ENCODE results near the gene ELP4.

The ELP4 gene

DNA sequence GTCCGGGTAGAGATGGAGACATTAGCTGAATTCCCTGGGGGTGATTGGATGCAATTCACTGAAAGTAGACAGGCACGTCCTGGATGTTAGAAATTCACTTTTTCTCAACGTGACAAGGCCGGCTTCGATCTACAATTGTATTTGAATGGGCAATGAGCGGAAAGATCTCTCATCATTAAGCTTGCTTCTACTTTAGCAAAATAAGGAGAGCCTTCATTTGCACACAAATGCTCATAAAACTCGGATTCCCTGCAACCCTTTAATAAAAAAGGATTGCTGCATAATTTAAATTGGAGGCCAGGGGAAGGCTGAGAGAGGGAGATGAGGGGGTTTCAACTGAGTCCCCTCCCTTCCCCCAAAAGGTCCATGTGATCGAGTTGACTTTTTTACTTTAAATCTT, 312.2 kb downstream of the ELP4 start:
- Histone ChIP-seq H3K79me2 (ENCODE audit: insufficient read depth, low read length) (no peaks in the 10 kb centered on the region), H3K4me1 (ENCODE audit: insufficient read depth, low read length) (no peaks in the 10 kb centered on the region), H3K27me3 (ENCODE audit: insufficient read depth, low read length, poor library complexity) (peaks cover 8% of the 10 kb centered on the region), H3K27ac (ENCODE audit: low read length) (no peak overlapping the region), H3K9me3 (ENCODE audit: insufficient read depth, low read length, severe bottlenecking) (no peaks in the 10 kb centered on the region), H3K9ac (ENCODE audit: low read depth, low read length) (no peak overlapping the region), H4K20me1 (ENCODE audit: insufficient read depth, low read length) (no peaks in the 10 kb centered on the region), H3K4me2 (ENCODE audit: insufficient read depth, low read length) (no peak overlapping the region), H3K4me3 (ENCODE audit: low read depth in 1 of 2, low read length in 2 of 2) (no peak overlapping the region), H3K36me3 (ENCODE audit: insufficient read depth, low read length) (no peaks in the 10 kb centered on the region), H2AFZ (ENCODE audit: low read depth, low read length) (no peak overlapping the region)
- ATAC-seq (ENCODE audit: insufficient read depth, low read depth), result no peak
- DNase-seq, result no peak
- no peak for TF ChIP-seq EZH2 (IDR thresholded peaks at IDR 0.05; ENCODE audit: borderline replicate concordance, low read depth, low read length, severe bottlenecking)
- TF ChIP-seq, protein P1, sequence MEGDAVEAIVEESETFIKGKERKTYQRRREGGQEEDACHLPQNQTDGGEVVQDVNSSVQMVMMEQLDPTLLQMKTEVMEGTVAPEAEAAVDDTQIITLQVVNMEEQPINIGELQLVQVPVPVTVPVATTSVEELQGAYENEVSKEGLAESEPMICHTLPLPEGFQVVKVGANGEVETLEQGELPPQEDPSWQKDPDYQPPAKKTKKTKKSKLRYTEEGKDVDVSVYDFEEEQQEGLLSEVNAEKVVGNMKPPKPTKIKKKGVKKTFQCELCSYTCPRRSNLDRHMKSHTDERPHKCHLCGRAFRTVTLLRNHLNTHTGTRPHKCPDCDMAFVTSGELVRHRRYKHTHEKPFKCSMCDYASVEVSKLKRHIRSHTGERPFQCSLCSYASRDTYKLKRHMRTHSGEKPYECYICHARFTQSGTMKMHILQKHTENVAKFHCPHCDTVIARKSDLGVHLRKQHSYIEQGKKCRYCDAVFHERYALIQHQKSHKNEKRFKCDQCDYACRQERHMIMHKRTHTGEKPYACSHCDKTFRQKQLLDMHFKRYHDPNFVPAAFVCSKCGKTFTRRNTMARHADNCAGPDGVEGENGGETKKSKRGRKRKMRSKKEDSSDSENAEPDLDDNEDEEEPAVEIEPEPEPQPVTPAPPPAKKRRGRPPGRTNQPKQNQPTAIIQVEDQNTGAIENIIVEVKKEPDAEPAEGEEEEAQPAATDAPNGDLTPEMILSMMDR (IDR thresholded peaks at IDR 0.05; ENCODE audit: borderline replicate concordance, extremely low read depth, low read length, poor library complexity, severe bottlenecking), result no peak

- Histone ChIP-seq H3K27ac (ENCODE audit: low read length) (no peak overlapping the region), H3K4me3 (ENCODE audit: low read depth in 1 of 2, low read length in 2 of 2) (no peak overlapping the region), H3K36me3 (ENCODE audit: insufficient read depth, low read length) (no peaks in the 10 kb centered on the region), H3K4me1 (ENCODE audit: insufficient read depth, low read length) (no peaks in the 10 kb centered on the region), H3K27me3 (ENCODE audit: insufficient read depth, low read length, poor library complexity) (peaks cover 8% of the 10 kb centered on the region), H3K4me2 (ENCODE audit: insufficient read depth, low read length) (no peak overlapping the region), H3K9me3 (ENCODE audit: insufficient read depth, low read length, severe bottlenecking) (no peaks in the 10 kb centered on the region), H3K9ac (ENCODE audit: low read depth, low read length) (no peak overlapping the region), H2AFZ (ENCODE audit: low read depth, low read length) (no peak overlapping the region), H3K79me2 (ENCODE audit: insufficient read depth, low read length) (no peaks in the 10 kb centered on the region), H4K20me1 (ENCODE audit: insufficient read depth, low read length) (no peaks in the 10 kb centered on the region)
- ATAC-seq (ENCODE audit: insufficient read depth, low read depth) (no peak), DNase-seq (no peak)
- no peak for TF ChIP-seq EZH2 (IDR thresholded peaks at IDR 0.05; ENCODE audit: borderline replicate concordance, low read depth, low read length, severe bottlenecking)
- TF ChIP-seq, protein P1 (IDR thresholded peaks at IDR 0.05; ENCODE audit: borderline replicate concordance, extremely low read depth, low read length, poor library complexity, severe bottlenecking), result no peak
These were observed 312.8 kb downstream of the ELP4 start for GRCh38 chr11:31822175-31822926.

DNA sequence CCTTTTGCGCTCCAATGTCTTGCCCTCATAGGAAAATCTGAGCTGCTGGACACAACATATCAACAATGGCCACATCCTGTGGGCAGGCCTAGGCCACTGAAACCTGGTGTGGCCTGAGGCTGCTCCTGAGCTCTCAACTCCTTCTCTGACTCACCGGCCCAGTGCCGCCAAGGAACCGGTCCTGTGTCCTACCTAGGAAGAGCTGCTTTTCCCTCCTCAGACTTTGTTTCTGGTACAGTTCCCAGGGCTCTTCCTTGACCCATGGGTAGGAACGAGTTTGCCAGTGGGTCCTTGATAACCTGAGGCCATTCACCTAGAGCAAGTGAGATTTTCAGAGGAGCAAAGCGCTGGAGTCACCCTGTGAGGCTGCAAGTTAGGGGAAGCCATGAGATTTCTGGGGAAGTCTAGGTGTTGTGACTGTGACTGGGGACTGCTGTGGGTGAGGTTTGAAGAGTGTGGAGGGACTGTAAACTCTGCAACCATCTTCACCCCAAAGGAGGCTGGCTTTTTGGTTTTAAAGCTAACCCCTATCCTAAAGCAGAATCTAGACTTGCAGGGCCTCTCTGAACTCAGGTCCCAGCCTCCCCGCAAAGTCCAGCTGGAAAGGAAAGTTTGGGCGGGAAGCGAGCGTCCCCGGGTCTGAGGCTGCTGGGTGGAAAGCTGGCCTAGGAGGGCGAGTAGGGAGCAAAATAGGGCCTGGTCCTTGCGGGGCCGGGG, 313.5 kb downstream of the ELP4 start:
- H3K27me3 ChIP-seq (ENCODE audit: insufficient read depth, low read length, poor library complexity), result peaks cover 8% of the 10 kb centered on the region
- DNase-seq (no peak), ATAC-seq (ENCODE audit: insufficient read depth, low read depth) (no peak)
- no peaks in the 10 kb centered on the region for H4K20me1 ChIP-seq (ENCODE audit: insufficient read depth, low read length)
- no peaks in the 10 kb centered on the region for H3K9me3 ChIP-seq (ENCODE audit: insufficient read depth, low read length, severe bottlenecking)
- H3K4me3 ChIP-seq (ENCODE audit: low read depth in 1 of 2, low read length in 2 of 2), result no peak overlapping the region
- TF ChIP-seq, protein P1 (IDR thresholded peaks at IDR 0.05; ENCODE audit: borderline replicate concordance, extremely low read depth, low read length, poor library complexity, severe bottlenecking), result no peak
- TF ChIP-seq EZH2 (IDR thresholded peaks at IDR 0.05; ENCODE audit: borderline replicate concordance, low read depth, low read length, severe bottlenecking), result no peak
- H3K79me2 ChIP-seq (ENCODE audit: insufficient read depth, low read length), result no peaks in the 10 kb centered on the region
- H2AFZ ChIP-seq (ENCODE audit: low read depth, low read length), result no peak overlapping the region
- no peak overlapping the region for H3K9ac ChIP-seq (ENCODE audit: low read depth, low read length)
- no peaks in the 10 kb centered on the region for H3K4me1 ChIP-seq (ENCODE audit: insufficient read depth, low read length)
- no peaks in the 10 kb centered on the region for H3K36me3 ChIP-seq (ENCODE audit: insufficient read depth, low read length)
- H3K4me2 ChIP-seq (ENCODE audit: insufficient read depth, low read length), result no peak overlapping the region
- H3K27ac ChIP-seq (ENCODE audit: low read length), result no peak overlapping the region
